Eye (tissue), 1 donor: ENCODE data around the gene ENTPD8.
A peak's percentile ranks its signal among the peaks of the same experiment; 100 is the strongest.

Source experiments
- DNase-seq: peaks from one replicate; pipeline ENCODE4 v3.0.0-alpha.2; 2015

ENTPD8 gene, protein sequence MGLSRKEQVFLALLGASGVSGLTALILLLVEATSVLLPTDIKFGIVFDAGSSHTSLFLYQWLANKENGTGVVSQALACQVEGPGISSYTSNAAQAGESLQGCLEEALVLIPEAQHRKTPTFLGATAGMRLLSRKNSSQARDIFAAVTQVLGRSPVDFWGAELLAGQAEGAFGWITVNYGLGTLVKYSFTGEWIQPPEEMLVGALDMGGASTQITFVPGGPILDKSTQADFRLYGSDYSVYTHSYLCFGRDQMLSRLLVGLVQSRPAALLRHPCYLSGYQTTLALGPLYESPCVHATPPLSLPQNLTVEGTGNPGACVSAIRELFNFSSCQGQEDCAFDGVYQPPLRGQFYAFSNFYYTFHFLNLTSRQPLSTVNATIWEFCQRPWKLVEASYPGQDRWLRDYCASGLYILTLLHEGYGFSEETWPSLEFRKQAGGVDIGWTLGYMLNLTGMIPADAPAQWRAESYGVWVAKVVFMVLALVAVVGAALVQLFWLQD

DNA sequence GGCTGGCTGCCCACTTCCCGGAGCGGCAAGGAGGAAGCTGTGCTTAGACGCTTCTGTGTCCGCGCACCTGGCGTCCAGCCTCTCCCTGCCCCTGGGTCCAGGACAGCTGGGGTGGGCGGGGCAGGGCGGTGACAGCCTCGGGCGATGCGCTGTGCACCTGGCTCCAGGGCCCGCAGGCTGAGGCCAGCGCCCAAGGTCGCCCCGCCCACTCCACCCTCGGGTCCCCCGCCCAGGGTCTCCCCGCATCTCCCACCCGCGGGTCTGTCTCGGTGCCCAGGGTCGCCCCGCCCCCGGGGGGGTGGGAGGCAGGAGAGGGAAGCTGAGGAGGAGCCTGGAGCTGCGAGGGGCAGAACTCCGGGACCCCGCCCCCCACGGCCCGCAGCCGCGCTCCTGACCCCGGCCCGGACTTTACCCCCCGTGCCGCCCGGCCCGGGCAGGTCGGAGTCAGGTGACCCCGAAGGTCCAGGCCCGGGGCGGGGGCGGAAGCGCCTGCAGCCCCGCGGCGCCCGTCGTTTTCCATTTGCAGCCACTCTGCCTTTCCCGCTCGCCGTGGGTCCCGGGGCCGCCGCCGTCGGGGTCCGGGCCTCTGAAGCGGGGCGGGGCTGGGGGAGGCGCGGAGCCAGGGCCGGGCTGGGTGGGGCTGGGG is at the start of gene ENTPD8:
TSS of gene ENTPD8 (minus strand) at position 69 of the 646 bp plus-strand sequence. CDS start 3,072 bp downstream, outside the sequence.
- DNase-seq: peak; percentile 76

DNA sequence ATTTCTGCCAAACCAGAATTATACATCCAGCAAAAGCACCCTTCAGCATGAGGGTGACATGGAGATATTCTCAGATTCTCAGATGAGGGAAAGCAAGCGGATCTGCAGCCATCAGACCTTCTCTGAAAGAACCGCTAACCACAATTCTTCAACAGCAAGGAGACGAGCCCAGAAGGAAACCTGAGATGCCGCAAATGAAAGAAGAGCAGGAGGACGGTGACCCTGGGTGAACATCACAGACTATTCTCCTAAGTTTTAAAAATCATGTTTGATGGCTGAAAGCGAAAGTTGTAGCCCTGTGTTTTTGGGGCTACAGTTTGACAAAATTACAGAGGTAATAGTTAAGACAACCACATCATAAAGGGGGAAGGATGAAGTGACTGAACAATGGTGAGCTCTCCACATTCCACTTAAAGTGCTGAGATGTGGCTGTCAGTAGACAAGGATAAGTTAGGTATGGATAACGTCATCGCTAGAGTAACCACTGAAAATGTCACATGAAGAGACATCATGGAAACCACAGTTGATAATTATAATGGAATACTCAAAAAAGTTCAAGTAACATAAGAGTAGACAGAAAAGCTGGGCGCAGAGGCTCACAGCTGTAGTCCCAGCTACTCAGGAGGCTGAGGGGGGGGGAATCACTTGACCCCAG is 49.5 kb upstream of the ENTPD8 start:
- DNase-seq: no peak

DNA sequence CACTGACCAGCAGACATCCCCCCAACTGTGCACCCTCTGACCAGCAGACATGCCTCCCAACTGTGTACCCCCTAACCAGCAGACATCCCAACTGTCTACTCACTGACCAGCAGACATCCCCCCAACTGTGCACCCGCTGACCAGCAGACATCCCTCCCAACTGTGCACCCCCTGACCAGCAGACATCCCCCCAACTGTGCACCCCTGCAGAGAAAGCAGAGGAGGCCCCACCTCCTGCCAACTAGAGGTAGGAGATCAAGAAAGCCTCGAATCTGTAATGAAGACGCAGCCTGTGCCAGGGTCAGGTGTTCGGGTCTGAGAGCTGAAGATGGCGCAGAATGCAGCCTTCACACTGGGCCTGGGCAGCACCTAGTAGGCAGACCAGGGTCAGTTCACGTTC is 47.7 kb upstream of the ENTPD8 start:
- DNase-seq: no peak

DNA sequence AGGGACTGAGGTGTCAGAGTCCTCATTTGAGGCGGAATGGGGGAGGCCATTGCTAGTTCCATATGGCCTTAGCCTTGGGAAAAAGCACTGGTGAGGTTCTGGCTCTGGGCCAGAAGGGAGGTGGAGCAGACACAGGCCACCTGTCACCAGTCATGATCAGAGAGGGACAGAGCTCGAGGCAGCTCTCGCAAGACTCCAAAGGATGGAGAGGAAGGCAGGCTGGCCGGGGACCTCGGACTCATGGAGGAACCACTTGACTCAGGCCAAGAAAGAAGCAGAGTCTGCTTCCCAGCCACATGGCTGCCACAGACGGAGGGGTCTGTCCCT is 47.1 kb upstream of the ENTPD8 start:
- DNase-seq: no peak

DNA sequence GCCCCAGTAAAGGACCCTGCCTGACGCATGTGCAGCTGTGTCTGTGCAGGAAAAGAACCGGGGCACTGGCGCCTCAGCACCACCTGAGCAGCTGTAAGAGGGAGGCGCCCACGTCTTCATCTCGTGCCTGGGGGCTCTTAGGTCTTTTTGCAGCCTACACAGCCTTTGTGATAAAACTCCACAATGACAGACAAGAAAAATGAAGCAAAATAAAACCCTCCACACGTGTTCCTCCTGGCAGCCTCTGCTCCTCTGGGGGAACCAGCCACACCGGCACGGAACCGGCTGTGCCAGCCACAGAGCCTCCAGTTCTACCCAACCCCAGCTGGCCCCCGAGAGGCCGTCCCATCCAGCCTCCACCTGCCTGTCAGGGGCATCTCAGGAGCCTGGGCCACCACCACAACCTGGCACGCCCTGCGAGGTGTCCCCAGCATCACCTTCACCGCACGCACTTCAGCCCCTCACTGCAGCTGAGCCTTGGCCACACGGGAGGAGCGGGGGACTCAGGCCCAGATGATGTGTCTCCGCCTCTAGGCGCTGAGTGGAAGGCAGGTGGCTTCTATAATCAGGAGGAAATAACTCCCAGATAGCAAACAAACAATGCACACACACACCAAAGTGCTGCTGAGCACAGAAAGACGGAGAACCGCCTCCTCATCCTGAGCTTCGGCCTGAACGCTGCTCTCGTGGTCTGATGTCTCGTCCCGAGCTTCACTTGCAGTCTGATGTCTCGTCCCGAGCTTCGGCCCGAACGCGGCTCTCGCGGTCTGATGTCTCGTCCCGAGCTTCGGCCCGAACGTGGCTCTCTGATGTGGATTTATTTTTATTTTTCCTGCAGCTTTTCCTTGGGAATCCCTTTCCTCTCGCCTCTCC is 46.5 kb upstream of the ENTPD8 start:
- no peak for DNase-seq

DNA sequence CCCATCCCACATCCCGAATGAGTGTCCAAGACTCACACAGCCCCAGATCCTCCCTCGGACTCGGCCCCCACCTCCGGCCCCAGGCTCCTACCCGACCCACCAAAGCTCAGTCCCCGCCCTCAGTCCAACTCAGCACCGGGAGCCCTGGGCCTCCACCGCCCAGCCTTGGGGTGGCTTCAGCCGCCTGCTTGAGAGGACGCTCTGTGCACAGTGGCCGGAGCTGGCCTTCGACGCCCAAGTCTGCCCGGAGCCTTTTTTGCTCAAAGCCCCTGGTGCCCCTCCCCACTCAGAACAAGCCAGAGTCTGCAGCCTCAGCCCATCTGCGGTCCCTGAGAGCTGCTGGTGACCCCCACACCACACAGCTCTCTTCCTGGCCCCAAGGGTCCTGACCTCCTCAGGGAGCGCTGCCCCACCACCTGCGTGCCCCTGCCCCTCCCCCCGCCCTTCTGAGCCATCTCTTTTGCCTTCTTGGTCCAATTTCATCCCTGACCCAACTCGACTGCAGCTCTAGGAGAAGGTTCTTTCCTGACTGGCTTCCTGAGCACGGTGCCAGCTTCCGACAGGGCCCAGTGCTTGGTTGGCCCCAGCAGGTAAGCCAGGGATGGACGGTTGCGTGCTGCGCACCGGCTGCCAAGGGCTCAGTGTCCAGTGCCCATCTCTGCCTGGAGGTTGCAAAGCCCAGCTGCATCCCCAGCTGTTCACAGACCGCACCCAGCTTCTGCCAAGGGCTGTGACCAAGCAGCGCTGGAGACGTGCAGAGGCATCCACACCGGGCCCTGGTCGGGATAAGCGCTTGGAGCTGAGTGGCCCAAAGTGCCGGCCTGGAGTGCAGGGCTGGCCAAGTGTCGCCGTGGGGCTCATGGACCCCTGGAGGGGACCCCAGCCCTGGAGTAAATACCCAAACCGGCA is 45.6 kb upstream of the ENTPD8 start:
- DNase-seq: no peak

DNA sequence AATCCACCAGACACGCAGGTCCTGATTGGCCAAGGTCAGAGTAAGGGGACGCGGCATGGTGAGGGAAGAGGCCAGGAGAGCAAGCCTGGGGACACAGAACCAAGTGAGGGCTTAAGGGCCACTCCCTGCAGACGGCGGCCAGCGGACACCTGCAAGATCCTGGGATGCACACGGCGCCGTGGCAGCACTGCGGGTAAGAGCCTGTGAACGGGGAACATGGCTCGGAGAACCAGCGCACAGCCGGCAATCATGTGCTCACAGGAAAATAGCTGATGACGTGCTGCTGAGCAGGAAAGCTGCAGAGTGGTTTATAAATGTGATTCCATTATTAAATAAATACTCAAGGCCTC is 45.0 kb upstream of the ENTPD8 start:
- DNase-seq: no peak

DNA sequence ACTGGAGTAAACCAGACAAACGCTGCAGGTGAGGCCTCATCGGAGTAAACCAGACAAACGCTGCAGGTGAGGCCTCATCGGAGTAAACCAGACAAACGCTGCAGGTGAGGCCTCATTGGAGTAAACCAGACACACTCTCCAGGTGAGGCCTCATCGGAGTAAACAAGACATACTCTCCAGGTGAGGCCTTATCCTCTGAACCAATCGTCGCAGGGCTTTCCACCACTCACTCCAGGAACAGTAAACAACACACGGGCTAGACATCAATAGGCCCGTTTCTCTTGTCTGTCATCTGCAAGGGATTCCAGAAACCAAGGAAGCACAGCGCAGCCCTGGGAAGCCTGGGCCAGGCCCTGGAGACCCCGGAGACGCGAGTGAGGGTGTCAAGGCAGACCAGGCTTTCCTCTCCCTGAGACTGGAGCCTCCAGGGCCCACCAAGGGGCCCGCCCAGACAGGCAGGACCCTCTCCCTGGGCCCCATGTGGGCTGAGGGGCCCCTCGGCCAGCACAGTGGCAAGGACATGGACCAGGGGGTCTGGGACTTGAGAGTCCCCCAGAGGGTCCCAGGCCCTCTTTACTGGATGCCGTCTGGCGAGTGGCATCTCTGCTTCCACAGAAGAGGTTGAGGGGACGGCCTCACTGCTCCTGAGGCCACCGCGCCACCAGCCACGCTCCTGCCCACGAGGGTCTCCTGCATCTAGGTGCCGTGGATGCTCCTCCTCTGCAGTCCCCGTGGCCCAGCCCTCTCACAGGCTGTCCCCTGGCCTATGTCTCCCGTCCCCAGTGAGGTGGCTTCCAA is 44.4 kb upstream of the ENTPD8 start:
- no peak for DNase-seq

DNA sequence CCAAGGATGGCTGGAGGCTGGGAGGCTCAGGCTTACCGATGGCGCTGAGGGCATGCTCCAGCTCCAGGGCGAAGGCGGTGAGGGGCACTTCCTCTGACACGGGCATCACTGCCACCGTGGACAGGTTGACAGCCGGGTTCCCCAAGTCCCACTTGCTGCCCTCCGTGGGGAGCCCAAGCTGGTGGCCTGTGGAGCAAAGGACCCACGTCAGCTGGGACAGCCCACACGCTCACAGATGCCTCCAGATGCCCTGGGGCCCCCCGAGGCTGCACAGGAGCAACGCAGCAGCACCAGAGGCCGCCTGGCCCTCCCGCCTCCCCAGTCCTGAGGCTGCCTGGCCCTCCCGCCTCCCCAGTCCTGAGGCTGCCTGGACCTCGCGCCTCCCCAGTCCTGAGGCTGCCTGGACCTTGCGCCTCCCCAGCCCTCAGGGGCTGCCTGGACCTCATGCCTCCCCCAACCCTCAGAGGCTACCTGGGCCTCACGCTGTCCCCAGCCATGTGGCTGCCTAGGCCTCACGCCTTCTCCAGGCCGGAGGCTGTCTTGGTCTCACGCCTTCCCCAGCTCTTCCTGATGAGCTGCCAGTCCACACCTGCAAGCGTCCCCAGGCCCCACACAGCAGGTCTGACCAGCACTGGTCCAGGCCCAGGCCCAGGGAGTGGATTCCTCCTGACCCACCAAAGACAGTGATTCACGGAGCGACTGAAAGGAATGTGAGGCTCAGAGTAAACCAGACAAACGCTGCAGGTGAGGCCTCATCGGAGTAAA is 43.6 kb upstream of the ENTPD8 start:
- no peak for DNase-seq

DNA sequence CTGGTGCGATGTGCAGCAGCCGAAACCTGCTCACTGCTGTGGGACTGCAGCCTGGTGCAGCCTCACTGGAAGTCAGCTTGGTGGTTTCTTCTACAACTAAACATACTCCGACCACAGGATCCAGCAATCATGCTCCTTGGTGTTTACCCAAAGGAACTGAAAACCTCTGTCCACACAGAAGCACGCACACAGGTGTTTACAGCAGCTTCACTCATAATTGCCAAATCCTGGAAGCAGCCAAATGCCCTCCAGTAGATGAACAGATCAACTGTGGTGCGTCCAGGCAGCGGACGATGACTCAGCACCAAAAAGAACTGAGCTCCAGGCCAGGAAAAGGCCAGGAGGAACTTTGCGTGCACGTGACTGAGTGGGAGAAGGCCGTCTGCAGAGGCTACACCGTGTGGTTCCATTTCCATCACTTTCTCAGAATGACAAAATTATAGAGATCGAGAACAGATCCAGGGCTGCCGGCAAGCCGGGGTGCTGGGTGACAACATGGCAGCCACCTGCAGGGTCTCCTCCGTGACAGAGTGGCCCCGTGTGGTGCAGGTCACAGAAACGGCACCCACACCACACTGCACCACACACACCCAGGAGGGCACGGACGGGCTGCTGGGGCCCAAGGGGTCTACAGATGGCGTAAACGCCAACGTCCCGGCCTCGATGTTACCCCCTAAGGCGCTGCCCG is 41.1 kb upstream of the ENTPD8 start:
- DNase-seq: no peak

DNA sequence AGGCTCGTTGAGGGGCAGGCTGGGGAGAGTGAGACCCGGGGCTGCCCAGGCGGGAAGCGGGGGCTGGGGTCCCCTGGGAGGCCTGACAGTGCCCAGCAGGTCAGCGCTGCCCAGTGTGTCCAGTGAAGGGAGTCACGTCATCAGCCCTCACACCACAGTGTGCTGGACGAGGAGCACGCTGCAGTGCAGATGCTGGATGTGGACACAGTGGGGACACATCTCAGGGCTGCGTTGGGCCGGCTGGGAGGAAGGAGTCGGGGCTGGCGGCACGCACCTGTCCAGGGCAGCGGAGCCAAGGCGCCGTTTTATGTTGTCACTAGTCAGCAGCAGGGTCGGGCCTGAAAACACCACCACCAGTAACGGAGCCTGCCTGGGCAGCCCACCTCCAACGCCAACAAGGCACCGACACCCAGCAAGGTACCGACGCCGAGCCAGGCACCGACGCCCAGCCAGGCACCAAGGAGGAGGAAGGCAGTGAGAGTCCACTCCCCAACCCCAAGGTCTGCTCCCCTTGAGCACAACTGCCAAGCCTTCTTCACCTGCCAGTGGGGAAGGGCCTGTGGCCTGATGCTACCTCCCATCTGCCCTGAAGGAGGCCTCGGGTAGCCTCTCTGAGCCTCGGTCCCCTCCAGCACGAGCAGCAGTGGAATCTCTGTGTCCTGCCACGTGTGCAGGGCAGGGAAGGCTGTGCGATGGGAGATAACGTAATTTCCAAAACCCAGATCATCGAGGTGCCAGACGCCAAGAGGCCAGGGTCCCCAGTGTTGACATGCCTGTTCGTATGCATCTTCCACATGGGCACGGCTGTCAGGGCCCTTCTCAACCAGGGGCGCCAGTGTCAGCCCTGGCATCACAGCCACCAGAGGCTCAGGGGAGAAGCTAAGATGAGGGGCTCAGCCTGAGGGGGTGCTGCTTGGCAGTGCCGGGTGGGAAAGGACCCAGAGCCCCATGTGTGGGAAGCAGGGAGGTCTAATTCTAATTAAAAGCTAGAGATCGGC is 39.8 kb upstream of the ENTPD8 start:
- no peak for DNase-seq

DNA sequence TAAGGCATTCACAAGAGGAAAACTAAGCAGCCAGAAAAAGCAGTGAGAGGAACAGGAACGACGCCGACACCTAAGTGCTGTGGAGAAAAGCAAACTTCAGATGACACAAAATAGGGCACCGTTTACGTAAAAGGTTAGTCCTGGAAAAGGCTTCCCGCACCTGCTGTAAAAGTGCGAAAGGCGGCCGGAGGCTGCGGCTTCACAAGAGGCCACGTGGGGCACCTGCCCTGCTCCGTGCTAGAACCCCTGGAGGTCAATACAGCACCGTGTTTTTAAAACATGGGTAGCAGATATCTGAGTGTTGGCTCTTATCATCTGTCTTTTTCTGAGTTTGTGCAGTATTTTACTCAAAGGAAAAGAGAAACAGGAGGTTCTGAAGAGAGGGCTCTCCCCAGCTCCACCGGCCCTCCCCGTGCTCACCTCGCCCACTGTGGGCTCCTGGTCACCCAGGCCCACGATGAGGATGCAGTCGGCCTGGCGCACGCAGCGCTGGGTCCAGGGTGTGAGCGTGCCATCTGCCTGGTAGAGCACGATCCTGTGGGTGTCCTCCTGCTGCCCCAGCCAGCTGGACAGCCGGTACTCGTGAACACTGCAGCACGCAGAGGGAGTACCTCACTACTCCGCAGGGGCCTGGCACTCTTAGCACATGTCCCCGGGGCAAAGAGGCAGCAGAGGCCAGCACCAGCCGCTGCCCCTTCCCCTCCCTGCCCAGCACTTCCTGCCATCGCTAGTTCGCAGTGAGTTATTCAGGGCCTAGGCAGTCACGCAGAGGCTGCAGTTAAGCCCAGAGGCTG is 38.9 kb upstream of the ENTPD8 start:
- no peak for DNase-seq

DNA sequence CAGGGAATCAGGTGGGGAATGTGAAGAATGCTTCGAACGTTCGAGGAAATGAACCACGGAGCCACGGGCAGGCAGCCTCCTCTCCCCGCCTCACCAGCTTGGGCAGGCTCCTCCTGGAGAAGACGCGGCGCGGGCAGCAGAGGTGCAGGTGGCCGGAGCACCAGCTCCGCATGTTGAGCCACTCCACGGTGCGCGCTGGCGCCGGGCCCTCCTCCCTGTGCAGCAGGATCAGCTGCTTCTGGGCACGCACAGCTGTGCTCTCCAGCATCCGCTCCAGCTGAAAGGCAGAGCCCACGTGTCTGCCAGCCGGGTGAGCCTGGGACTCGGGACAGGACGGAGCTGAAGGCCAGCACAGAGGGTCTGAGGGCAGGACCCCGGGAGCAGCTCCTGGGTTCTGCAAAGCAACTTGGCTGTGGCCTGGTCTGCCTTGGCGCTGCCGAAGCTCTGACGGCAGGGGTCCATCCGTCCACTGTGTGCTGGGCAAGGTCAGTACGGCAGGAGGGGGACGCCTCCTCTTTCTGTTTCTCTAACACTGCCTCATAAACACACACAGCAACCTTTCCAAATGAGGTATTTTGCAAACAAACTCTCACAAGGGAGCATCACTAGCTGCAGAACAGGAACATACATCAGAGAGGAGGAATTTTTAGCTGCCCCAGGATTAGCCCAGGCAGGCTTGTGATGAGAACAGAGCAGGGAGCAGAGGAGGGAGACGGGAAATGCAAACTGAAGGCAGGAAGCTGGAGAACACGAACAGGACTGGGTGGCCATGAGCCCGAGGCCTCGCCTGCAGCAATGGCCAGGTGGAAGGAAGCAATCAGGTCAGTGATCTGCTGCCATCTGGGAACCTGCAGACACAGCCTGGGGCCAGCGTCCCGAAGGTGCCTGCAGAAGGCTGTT is 38.1 kb upstream of the ENTPD8 start:
- peak; percentile 70 for DNase-seq

DNA sequence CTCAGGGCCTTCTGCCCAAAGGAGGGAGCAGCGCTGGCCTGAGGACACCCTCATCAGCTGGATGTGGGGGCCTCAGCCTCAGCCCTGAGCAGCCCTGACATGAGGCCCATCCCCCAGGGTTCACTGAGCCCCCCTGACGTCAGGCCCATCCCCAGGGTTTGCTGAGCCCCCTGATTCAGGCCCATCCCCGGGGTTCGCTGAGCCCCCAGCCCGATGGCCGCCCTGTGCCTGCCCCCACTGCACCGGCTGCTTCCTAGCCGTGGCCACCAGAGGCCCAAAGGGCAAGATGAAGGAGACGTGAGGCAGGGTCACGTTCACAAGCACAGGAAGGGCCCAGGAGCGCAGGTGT is 37.4 kb upstream of the ENTPD8 start:
- DNase-seq: no peak

DNA sequence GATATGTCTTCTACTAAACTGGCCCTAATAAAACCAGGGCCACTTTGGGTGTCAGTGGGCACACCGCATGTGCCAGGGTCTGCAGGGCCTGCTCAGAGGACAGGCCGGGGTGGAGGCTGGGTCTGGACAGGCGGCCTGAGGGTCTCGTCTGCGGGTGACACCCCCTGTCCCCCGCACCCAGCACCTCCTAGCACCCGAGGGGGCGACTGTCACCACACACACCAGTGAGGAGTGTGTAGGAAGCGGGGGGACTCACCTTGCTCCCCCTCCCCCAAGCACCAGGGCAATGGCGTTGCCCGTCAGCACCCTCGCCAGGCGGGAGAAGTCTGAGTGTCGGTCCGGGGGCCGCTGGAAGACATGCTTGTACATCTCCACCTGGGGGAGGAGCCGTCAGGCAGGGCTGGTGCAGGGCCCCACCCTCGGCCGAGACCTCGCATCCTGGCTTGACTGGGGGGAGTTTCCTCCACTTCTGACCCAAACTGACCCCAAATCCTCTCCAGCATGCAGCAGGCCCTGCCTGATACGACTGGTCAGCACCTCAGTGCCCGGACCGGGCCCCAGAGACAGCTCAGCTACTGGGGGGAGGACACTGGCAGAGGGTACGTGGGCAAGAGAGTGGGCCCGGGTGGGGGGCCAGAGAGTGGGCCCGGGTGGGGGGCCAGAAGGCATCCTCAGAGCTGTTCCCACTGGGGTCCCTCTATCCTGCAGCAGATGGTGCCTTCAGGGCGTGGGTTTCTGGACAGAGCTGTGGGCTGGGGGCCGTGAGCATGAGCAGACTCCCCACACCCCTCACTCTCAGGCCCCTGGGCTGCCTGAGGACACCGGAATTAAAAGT is 36.8 kb upstream of the ENTPD8 start:
- no peak for DNase-seq

DNA sequence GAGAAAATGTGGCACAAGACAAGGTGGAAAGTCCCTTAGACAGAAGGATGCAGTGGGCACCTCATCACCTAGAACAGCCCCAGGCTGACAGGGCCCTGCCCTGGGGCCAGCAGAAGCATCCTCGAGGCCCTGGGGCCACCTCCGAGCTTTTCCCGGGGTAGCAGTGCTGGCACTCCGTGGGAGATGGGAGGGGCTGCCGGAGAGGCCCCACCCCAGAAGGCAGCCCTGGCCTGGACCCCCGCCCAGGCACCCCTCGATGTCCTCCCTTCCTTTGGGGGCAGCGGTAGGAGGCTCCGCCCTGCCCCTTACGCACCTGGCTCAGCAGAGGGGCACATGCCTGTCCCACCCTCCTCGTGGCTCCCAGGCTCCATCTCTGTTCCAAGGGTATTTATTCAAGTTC is 35.7 kb upstream of the ENTPD8 start:
- DNase-seq: no peak
